Measurements from ENCODE around the gene SEC14L6.
A peak's percentile ranks its signal among the peaks of the same experiment; 100 is the strongest.
"Not testable (repeated sequence)": the region's sequence is repeated elsewhere in the genome, so short reads cannot be mapped to it uniquely, and the experiment has no call there.

Gene SEC14L6

GRCh38 chr22:30546616-30547015, at the start of gene SEC14L6:
TSS of gene SEC14L6 (minus strand) at chr22:30546741. CDS start at chr22:30546682, 59 bp downstream.
- no peak for DNase-seq (ENCODE audit: low read depth)

GRCh38 chr22:30596199-30596598, 49.7 kb upstream of the SEC14L6 start:
- DNase-seq (ENCODE audit: low read depth), result no peak

- DNase-seq (ENCODE audit: low read depth), result not testable (repeated sequence)
Measured at GRCh38 chr22:30592360-30592713, 45.8 kb upstream of the SEC14L6 start.

DNA sequence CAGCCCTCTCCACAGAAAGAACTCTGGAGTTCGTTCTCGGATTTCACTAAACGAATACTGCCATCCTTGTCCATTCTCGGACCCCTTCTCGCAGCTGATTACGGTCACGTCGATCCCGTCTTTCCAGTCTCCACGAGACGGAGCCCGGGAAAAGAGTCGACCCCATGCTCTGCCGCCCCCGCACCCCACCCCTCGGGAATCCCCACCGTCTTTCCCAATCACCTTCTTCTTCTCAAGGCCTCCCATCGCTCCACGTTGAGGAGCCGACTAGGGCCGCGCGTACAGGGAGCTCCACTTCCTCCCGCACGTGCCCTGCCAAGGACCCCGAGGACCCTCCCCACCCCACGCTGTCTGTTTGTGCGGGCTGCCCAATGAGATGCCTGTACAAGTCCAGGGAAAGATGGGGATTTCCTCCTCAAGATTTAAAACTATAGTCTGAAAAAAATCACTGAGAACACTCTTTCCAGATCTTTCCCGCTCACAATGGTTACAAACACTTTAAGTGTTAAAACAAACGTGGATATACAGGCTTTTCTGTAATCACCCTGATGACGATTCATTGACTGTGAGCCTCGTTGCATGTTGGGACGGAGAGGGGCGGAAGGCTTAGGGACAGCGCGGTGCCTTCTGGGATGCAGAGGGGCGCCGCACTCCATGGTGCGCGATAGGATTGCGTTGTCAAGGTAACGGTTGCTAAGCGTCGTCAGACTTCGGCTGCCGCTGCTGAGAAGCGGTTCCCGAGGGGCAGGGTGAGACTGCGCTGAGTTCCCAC, 45.2 kb upstream of the SEC14L6 start, which contains the start of gene PES1:
Gene PES1, minus strand, starts transcription at position 323 of the 772 bp plus-strand sequence. Its CDS starts 77 bp downstream, at position 246.
- peak; percentile 94 for DNase-seq (ENCODE audit: low read depth)

DNA sequence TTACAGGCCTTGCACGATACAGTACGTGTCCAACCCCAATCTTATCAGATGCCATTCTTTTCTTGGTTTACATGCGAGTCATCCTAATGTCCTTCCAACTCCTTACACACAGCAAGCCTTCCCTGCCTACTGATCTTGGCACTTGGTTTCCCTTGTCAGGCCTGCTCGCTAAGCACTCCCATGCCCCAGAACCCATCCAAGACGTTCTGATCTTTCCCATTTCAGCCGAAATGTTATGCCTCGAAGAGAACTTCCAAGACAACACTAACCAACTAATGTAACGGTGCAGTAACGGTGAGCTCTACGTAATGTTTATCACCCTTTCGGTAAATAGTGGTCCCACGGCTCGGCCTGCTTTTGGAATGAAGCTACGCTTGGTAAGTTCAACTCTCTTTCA, 44.6 kb upstream of the SEC14L6 start:
- DNase-seq (ENCODE audit: low read depth), result no peak

DNA sequence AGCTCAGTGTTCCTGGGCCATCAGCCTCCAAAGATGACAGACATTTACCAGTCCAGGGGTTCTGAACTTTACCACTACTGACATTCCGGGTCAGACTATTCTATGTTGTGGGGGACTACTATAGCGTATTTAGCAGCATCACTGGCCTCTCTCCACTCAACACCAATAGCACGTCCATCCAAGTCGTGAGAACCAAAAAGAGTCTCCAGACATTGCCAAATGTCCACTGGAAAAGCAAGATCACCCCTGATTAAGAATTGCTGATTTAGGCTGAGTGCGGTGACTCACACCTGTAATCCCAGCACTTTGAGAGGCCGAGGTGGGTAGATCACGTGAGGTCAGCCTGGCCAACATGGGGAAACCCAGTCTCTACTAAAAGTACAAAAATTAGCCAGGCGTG, 39.9 kb upstream of the SEC14L6 start:
- no peak for DNase-seq (ENCODE audit: low read depth)

GRCh38 chr22:30584441-30584840, 37.9 kb upstream of the SEC14L6 start:
- no peak for DNase-seq (ENCODE audit: low read depth)

GRCh38 chr22:30582788-30583545, 36.4 kb upstream of the SEC14L6 start:
- no peak for DNase-seq (ENCODE audit: low read depth)

GRCh38 chr22:30582051-30582450, 35.5 kb upstream of the SEC14L6 start:
- DNase-seq (ENCODE audit: low read depth), result no peak

- no peak for DNase-seq (ENCODE audit: low read depth)
Measured at GRCh38 chr22:30580896-30581295, 34.4 kb upstream of the SEC14L6 start.

GRCh38 chr22:30578481-30578880, 31.9 kb upstream of the SEC14L6 start:
- no peak for DNase-seq (ENCODE audit: low read depth)

DNA sequence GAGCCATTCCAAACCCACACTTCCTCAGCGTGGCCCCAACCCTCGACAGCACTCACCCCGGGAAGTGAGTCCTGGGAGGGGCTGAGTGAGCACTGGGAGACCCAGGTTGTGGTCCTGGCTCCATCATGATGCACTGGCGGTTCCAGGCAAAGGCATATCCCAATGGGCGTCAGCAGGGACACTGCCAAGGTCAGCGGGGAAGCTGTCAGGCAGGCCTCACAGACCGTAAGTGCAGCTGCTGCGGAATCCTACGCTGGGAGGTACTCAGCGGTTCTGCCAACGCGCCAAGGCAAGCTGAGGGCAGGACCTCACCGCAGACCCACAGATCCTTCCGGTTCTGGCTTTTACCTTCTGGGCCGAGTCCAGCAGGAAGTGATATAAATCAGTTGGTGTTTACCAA, 29.3 kb upstream of the SEC14L6 start:
- no peak for DNase-seq (ENCODE audit: low read depth)

DNA sequence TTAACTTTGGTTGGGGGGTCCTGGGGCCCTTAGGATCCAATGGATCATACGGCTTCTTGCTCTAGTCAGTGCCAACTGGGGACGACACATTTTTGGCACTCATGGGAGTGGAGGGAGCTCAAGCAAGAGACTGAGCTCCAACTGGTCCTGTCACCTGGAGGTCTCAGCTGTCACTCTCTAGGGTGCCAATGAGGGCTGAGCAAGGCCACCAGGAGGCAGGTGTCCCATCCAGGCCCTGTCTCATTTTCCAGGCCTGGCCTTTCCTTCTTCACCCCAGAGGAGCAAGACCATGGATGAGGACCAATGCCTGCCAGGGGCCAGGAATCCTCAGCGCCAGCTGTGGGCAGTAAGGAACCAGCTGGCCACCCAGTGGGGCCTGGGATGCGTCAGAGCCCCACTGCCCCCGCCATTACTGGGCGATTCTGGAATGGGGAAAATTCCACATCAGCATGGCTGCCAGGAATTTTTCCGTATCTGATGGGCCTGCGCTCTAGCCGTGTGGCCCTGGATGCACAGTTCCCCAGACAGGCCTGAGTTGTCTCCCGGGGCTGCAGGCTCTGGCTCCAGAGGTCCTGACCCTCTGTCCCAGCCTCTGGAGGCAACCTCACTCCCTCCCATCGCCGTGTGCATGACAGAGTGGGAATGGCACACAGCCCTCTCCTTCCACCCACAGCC, 28.6 kb upstream of the SEC14L6 start:
- DNase-seq (ENCODE audit: low read depth), result no peak

DNA sequence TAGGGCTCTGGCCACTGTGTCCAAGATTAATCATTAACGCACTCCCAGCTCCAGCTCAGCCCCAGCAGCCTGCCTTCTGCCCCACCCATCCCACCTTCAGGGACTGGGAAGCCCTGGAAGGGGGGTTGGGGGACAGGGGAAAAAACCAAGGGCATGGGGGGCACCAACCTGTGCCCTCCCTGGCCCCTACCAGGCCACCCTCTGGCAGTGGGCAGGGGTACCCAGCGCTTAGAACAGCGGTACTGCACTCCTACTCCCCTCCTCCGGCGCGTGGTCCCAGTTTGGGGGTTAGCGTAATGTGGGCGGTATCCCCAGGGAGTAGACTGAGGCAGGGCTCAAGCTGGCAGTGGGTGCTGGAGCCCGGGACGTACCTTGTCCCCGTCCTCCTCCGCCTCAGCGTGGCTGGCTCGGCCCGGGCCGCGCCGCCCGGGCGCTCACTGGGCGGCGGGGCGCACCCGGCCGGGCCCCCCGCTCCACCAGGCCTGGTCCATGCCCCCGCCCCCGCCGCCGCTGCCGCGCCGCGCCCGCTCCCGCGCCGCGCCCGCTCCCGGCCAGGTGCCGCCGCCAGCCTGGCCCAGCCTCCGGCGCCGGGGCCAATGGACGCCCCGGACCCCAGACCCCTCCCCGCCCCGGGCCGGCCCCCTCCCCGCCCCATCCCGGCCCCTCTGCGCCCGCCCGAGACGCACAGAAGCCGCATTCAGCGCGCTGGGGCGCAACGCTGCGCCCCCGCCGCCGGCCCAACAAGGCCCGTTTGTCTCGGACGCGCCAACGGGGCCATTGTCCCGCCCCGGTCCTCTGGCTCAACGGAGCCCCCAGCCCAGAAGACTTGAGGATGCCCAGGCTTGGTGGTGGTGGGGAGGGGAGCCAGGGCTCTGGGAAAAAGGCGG, 27.8 kb upstream of the SEC14L6 start, which contains the start of gene GAL3ST1:
Gene GAL3ST1, minus strand, starts transcription at position 571 of the 887 bp plus-strand sequence. CDS start 17,273 bp downstream, outside the sequence.
- DNase-seq (ENCODE audit: low read depth), result no peak

DNA sequence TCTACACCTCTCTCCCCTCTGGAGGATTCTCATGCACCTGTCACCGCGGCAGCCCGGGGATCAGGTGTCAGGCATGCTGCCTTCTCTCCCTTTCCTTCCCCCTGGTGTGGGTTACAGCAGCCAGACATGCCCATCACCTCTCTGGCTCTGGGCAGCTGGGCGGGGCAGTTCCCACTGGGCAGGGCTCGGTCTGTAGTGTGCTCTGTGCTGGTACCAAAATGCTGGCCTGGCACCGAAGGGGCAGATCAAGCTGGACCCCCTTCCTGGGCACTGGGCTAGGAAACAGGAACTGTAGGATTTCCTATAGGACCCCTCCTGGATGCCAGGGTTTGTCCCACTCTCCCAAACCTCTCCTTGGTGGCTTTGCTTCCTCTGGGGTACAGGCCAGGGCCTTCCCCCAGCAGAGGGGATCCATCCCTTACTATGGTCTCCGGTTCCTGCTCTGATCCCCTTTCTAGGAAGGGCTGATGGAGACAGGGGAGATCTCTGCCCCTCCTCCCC, 27.1 kb upstream of the SEC14L6 start:
- no peak for DNase-seq (ENCODE audit: low read depth)

DNA sequence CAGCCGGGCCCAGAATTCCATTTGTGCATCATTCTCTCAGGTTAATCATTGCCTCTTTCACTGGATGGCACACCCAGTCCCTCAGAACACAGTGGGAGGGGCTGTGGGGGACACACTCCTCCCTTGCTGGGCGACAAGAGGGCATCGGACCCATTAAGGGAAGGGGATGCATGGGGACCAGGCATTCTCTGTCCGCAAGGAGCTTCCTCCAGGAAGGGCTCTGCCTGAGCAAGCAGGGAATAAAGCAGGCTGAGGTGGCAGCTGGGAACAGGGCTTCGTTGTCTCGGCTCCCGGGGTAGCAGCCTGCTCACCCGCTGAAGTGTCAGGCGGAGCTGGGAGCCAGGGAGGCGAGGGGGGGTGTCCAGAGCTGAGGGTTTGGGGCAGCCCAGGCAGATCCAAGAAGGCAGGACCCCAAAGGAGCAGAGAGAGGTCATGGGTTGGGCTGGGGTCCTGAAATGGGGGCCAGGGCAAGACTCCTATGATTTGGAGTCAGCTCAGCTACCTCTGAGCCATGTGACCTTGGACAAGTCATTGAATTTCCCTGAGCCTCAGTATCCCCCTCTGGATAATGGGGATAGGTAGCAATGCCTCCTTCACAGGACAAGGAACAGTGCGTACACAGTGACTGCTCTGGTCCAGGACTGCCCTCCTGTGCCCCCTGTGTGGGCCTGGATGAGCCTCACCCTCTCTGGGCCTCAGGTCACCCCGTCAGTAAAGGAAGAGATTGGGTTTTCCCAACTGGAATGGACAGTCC, 26.5 kb upstream of the SEC14L6 start:
- DNase-seq (ENCODE audit: low read depth), result no peak

DNA sequence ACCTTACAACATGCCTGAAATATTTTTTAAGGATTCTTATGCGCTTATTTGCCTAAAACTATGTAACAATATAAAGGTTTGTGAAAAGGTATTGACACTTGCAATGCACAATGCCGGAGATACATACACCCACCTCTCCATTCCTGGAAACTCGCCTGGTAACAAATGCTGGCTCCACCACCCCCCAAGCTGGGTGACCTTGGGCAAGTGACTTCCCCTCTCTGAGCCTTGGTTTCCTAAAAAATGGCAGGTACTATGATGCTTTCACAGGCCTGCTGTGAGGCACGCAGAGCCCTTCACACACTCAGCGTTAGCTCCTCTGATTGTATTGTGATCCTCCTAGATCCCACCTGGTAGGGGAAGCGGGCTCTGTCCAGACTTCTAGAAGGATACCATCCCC, 25.7 kb upstream of the SEC14L6 start:
- DNase-seq (ENCODE audit: low read depth), result no peak

GRCh38 chr22:30569674-30570202, 23.2 kb upstream of the SEC14L6 start:
- DNase-seq (ENCODE audit: low read depth), result no peak

DNA sequence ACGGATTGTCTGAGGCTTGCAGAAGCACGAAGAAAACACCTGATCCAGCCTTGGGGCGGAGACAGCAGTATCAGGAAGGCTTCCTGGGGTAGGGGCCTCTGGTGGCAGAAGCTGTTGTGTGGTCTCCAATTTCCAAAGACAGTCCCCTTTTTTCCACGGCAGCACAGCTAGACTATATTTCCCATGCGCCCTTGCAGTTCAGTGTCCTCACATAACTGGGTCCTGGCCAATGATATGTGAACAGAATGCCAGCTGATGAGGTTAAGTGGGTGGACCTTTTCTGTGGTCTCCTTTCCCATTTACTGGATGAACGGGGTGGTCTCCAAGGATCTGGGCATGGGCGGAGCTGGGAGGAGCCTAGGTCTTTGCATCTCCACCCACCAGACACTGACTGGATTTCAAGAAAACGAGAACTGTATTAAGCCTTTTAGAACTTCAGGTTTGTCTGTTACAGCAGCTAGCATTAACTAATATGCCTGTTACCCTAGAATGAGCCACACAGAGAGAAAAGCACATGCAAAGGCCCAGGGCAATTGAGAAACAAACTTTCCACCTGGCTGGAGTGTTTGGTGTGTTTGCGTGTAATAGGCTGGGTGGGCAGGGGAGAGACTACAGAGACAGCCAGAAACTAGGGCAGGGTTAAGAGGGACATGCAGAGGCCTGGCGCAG, 21.7 kb upstream of the SEC14L6 start:
- DNase-seq (ENCODE audit: low read depth), result no peak

DNA sequence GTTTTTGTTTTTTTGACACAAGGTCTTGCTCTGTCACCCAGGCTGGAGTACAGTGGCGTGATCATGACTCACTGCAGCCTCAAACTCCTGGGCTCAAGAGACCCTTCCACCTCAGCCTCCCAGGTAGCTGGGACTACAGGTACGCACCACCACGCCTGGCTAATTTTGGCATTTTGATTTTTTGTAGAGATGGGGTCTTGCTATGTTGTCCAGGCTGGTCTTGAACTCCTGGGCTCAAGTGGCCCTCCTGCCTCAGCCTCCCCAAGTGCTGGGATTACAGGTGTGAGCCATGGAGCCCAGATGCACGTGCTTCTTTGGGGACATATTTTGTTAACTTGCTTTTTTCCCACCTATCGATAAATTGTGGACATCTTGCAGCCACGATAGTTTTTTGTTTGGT, 20.7 kb upstream of the SEC14L6 start:
- DNase-seq (ENCODE audit: low read depth), result not testable (repeated sequence)
